H1 (cell line): ENCODE measurements around the gene GEMIN7. TPM values are rescaled to one million over a fixed set of nuclear protein-coding genes. Genes with fewer than 3 reads are reported as not detected.

Experiments
- CTCF ChIA-PET: fragments of 300-600 bp; sonication (Branson Sonifier 250); formaldehyde crosslinking; loops from one replicate; lab custom pipeline; 2021; ENCODE audit not compliant: partially characterized antibody; lab: Charles Lee
- POLR2A ChIA-PET: fragments of 300-600 bp; sonication (Branson Sonifier 250); formaldehyde crosslinking; loops from one replicate; lab custom pipeline; 2021; ENCODE audit warnings: inconsistent platforms; ENCODE audit not compliant: partially characterized antibody; lab: Charles Lee
- DNase-seq, 2 experiments: peaks; one replicate each; pipeline versions ENCODE4 v3.0.0 to v3.0.0-alpha.2; 2010 to 2022; ENCODE audit warnings: low spot score in 2 of 2, low read depth in 1 of 2, mixed read lengths in 1 of 2
- FAIRE-seq: peaks from 2 replicates; lab custom pipeline; 2011; peaks lifted over from hg19 to GRCh38; lab: Jason Lieb, UNC
- H2AFZ ChIP-seq: 2 replicates; pipeline ENCODE4 v1.8.1; 2012; ENCODE audit warnings: low read length, inconsistent platforms
- H2AK5ac ChIP-seq: 2 replicates; pipeline ENCODE4 v1.6.1; 2013; ENCODE audit warnings: low read depth, low read length
- H2BK120ac ChIP-seq: replicated peaks from 2 replicates; pipeline ENCODE3; 2013; ENCODE audit warnings: low read depth, low read length, inconsistent platforms
- H2BK12ac ChIP-seq: 2 replicates; pipeline ENCODE4 v1.6.1; 2013; ENCODE audit warnings: low read depth, low read length
- H2BK15ac ChIP-seq: 2 replicates; pipeline ENCODE4 v1.6.1; 2013; ENCODE audit warnings: low read length
- H2BK20ac ChIP-seq: 2 replicates; pipeline ENCODE4 v1.6.1; 2013; ENCODE audit warnings: low read length
- H2BK5ac ChIP-seq: 2 replicates; pipeline ENCODE4 v1.6.1; 2013; ENCODE audit warnings: low read depth, low read length
- H3K14ac ChIP-seq: 2 replicates; pipeline ENCODE4 v1.6.1; 2013; ENCODE audit warnings: inconsistent platforms; ENCODE audit not compliant: insufficient read length
- H3K18ac ChIP-seq: 2 replicates; pipeline ENCODE4 v1.6.1; 2013; ENCODE audit warnings: low read length; ENCODE audit errors: extremely low read depth
- H3K23ac ChIP-seq: 2 replicates; pipeline ENCODE4 v1.6.1; 2013; ENCODE audit warnings: inconsistent platforms; ENCODE audit not compliant: insufficient read length
- H3K23me2 ChIP-seq: 2 replicates; pipeline ENCODE4 v1.6.1; 2013; ENCODE audit warnings: low read depth, low read length
- H3K27ac ChIP-seq: 2 replicates; pipeline ENCODE4 v1.6.1; 2011; ENCODE audit warnings: low read depth, low read length, inconsistent platforms
- H3K27me3 ChIP-seq, 4 experiments: replicated peaks in 1 of 4; 1 replicate in 1 of 4; 2 replicates in 3 of 4; pipeline versions ENCODE4 v1.6.1 to v1.8.1; 2011 to 2013; ENCODE audit warnings: low read length in 3 of 4, mild to moderate bottlenecking in 3 of 4, inconsistent platforms in 2 of 4, mixed read lengths in 2 of 4, moderate library complexity in 1 of 4; ENCODE audit not compliant: control insufficient read depth in 3 of 4, insufficient read depth in 3 of 4; ENCODE audit errors: extremely low read depth in 1 of 4
- H3K36me3 ChIP-seq, 4 experiments: 2 replicates each; pipeline versions ENCODE4 v1.6.1 to v1.8.1; 2011 to 2013; ENCODE audit warnings: mild to moderate bottlenecking in 4 of 4, low read length in 3 of 4, moderate library complexity in 2 of 4, control low read depth in 1 of 4, inconsistent platforms in 1 of 4; ENCODE audit not compliant: insufficient read depth in 4 of 4, control insufficient read depth in 2 of 4
- H3K4ac ChIP-seq: replicated peaks from 2 replicates; pipeline ENCODE3; 2013; ENCODE audit warnings: low read length, low read depth, mixed read lengths, inconsistent platforms; ENCODE audit not compliant: insufficient read length
- H3K4me1 ChIP-seq, 4 experiments: replicated peaks in 1 of 4; 1 replicate in 1 of 4; 2 replicates in 3 of 4; pipeline versions ENCODE4 v1.6.1 to v1.8.1; 2011 to 2013; ENCODE audit warnings: low read length in 3 of 4, inconsistent platforms in 2 of 4, mixed read lengths in 1 of 4; ENCODE audit not compliant: insufficient read depth in 4 of 4, control insufficient read depth in 3 of 4
- H3K4me2 ChIP-seq, 2 experiments: 2 replicates each; pipeline versions ENCODE4 v1.6.1 to v1.8.1; 2011 to 2013; ENCODE audit warnings: low read depth in 2 of 2, low read length in 2 of 2, control low read depth in 1 of 2, inconsistent platforms in 1 of 2, mild to moderate bottlenecking in 1 of 2; ENCODE audit not compliant: insufficient read depth in 1 of 2
- H3K4me3 ChIP-seq, 4 experiments: fragments of 200-600, 300-600 bp in 1 of 4; sonication (generic), shearing (Covaris generic), sonication (Bioruptor Twin) in 1 of 4; 2 replicates each; pipeline versions ENCODE4 v1.5.1 to v1.8.1; 2011 to 2016; ENCODE audit warnings: low read length in 4 of 4, low read depth in 3 of 4, control low read depth in 2 of 4, inconsistent platforms in 2 of 4, mild to moderate bottlenecking in 2 of 4, mixed read lengths in 1 of 4, moderate library complexity in 1 of 4; ENCODE audit not compliant: insufficient read depth in 2 of 4; ENCODE audit errors: extremely low read depth in 1 of 4
- H3K56ac ChIP-seq: replicated peaks from 2 replicates; pipeline ENCODE3; 2013; ENCODE audit warnings: low read depth, mild to moderate bottlenecking, mixed read lengths, low read length, inconsistent platforms; ENCODE audit not compliant: insufficient read length
- H3K79me1 ChIP-seq: 2 replicates; pipeline ENCODE4 v1.6.1; 2013; ENCODE audit warnings: low read depth, low read length, control low read depth
- H3K79me2 ChIP-seq, 2 experiments: 2 replicates each; pipeline versions ENCODE4 v1.6.1 to v1.8.1; 2012 to 2013; ENCODE audit warnings: low read length in 2 of 2, mild to moderate bottlenecking in 2 of 2, inconsistent platforms in 1 of 2; ENCODE audit not compliant: insufficient read depth in 2 of 2, control insufficient read depth in 1 of 2
- H3K9ac ChIP-seq, 4 experiments: replicated peaks in 1 of 4; 1 replicate in 1 of 4; 2 replicates in 3 of 4; pipeline versions ENCODE4 v1.6.1 to v1.8.1; 2011 to 2013; ENCODE audit warnings: low read depth in 3 of 4, low read length in 3 of 4, control low read depth in 2 of 4, mild to moderate bottlenecking in 2 of 4, moderate library complexity in 2 of 4, inconsistent platforms in 1 of 4; ENCODE audit errors: extremely low read depth in 1 of 4
- H3K9me3 ChIP-seq, 2 experiments: 2 replicates each; pipeline versions ENCODE4 v1.6.1 to v1.8.1; 2012 to 2013; ENCODE audit warnings: mild to moderate bottlenecking in 2 of 2, moderate library complexity in 2 of 2, control low read depth in 1 of 2, inconsistent platforms in 1 of 2, low read depth in 1 of 2, low read length in 1 of 2, mixed read lengths in 1 of 2; ENCODE audit not compliant: insufficient read depth in 2 of 2
- H4K20me1 ChIP-seq, 2 experiments: replicated peaks in 1 of 2; 2 replicates each; pipeline versions ENCODE3 to v1.8.1; 2011 to 2013; ENCODE audit warnings: inconsistent platforms in 2 of 2, low read length in 2 of 2, mild to moderate bottlenecking in 1 of 2; ENCODE audit not compliant: insufficient read depth in 2 of 2, control insufficient read depth in 1 of 2
- H4K5ac ChIP-seq: 2 replicates; pipeline ENCODE4 v1.6.1; 2013; ENCODE audit warnings: low read length, low read depth, mixed read lengths, inconsistent platforms; ENCODE audit not compliant: insufficient read length
- H4K8ac ChIP-seq: 2 replicates; pipeline ENCODE4 v1.8.0; 2013; ENCODE audit warnings: mild to moderate bottlenecking, moderate library complexity, low read length, inconsistent platforms; ENCODE audit not compliant: insufficient read depth; ENCODE audit errors: extremely low read depth
- H4K91ac ChIP-seq: replicated peaks from 2 replicates; pipeline ENCODE3; 2013; ENCODE audit warnings: low read length, mixed read lengths, inconsistent platforms; ENCODE audit not compliant: insufficient read length
- BCL11A ChIP-seq, 2 experiments: IDR thresholded peaks; one replicate each; pipeline ENCODE4 v1.6.1; 2011; ENCODE audit warnings: low read depth in 2 of 2, low read length in 2 of 2, mild to moderate bottlenecking in 2 of 2
- EZH2 ChIP-seq: fragments of 200-600 bp; sonication (generic); IDR thresholded peaks from 2 replicates; pipeline ENCODE4 v1.7.1; 2012; ENCODE audit warnings: low read depth, mild to moderate bottlenecking, moderate library complexity, low read length, inconsistent platforms; ENCODE audit not compliant: severe bottlenecking
- JUN ChIP-seq: IDR thresholded peaks from 2 replicates; pipeline ENCODE4 v1.6.1; 2011; ENCODE audit warnings: low read depth, mild to moderate bottlenecking, improper control_type of control experiment, low read length
- KDM5A ChIP-seq: fragments of 200-600 bp; IDR thresholded peaks from 2 replicates; pipeline ENCODE4 v1.7.1; 2012; ENCODE audit warnings: mild to moderate bottlenecking, low read length, inconsistent platforms, mixed read lengths
- POLR2AphosphoS5 ChIP-seq: IDR thresholded peaks from 2 replicates; pipeline ENCODE4 v1.6.1; 2011; ENCODE audit warnings: low read depth, low read length
- RAD21 ChIP-seq, 2 experiments: IDR thresholded peaks in 1 of 2; conservative IDR thresholded peaks in 1 of 2; 2 replicates each; pipeline ENCODE4 v1.6.1; 2011; ENCODE audit warnings: low read depth in 2 of 2, low read length in 2 of 2, improper control_type of control experiment in 1 of 2, inconsistent platforms in 1 of 2, mild to moderate bottlenecking in 1 of 2, moderate library complexity in 1 of 2
- ZNF274 ChIP-seq: IDR thresholded peaks from 2 replicates; pipeline ENCODE4 v1.7.0; 2012; ENCODE audit warnings: low read length, borderline replicate concordance; ENCODE audit errors: extremely low read depth
- WGBS, 2 experiments: shearing (Covaris generic) in 1 of 2; methylation state at CpG; one replicate each; pipeline versions ENCODE4 v1.1.6 to v1.1.7; 2013 to 2015; ENCODE audit warnings: low lambda C conversion rate in 2 of 2, mixed read lengths in 2 of 2, inconsistent platforms in 1 of 2, low coverage in 1 of 2, missing lambda C conversion rate in 1 of 2; ENCODE audit not compliant: insufficient replicate concordance in 2 of 2, insufficient coverage in 1 of 2, insufficient read length in 1 of 2; ENCODE audit errors: extremely low coverage in 1 of 2, missing lambda C conversion rate in 1 of 2; 5-methylcytosine and 5-hydroxymethylcytosine counted together
- polyA plus RNA-seq, 7 experiments: library from polyadenylated mRNA; depleted of rRNA in 3 of 7; stranded (reverse) in 5 of 7; unstranded in 2 of 7; fragments of >200 nt in 5 of 7; fragments of 200-250 nt in 2 of 7; gene quantifications; 1 replicate in 5 of 7; 2 replicates in 1 of 7; 4 replicates in 1 of 7; pipeline versions ENCODE4 v1.2.1 to v1.2.3, GENCODE V29; 2011 to 2013; ENCODE audit warnings: missing spikeins in 2 of 7, mixed read lengths in 2 of 7
- total RNA-seq: library from RNA; stranded (reverse); fragmentation: NEBNext Ultra II Directional; extraction: Animal tissue kit (Norgen Biotek cat#: 25700); gene quantifications from 2 replicates; pipeline ENCODE4 v1.2.1, GENCODE V29; 2021

Gene GEMIN7
- total and polyA plus RNA-seq, 2 of the 8 experiments (the other 6 are each of a cell fraction or from before 2014, with no cell fraction given): 48.0 to 91.6 TPM

DNA sequence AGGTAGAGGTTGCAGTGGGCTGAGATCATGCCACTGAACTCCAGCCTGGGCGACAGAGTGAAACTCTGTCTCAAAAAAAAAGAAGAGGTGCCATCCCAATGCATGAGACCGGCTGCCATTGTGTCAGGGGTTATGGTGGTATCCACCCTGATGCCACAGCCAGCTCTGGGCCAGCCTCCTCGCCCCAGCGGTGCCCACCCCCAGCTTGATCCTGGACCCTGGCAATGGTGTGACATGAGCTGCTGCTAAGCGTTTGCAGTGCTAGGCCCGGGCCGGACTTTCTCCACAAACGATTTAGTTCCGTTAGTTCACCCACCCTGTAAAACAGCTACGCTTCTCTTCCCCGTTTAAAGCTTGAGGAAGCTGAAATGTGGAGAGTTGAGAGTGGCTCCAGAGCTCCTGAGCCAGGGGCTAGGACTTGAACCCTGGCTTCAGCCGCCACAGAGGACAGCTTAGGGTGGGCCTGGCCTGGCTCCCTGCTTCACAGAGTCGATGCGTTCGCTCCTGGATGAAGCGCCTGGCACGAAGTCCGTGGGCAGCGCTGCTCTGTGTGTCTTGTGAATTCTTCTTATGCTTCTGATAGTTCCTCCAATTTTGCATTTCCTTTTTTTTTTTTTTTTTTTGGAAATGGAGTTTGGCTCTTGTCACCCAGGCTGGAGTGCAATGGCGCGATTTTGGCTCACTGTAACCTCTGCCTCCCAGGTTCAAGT, 56.3 kb downstream of the GEMIN7 start:
- Histone ChIP-seq H3K27me3 (no peaks in the 10 kb centered on the region; a peak in 1 of 7 replicates), H3K9ac (no peak overlapping the region), H2BK120ac (no peak overlapping the region), H3K18ac (no peak overlapping the region), H3K23ac (no peak overlapping the region), H2BK15ac (no peak overlapping the region), H3K36me3 (no peaks in the 10 kb centered on the region), H4K8ac (peak overlapping the region; percentile 1; the same call in 1 of the 2 replicates), H3K9me3 (no peaks in the 10 kb centered on the region), H2BK12ac (no peak overlapping the region; the same call in 1 of the 2 replicates), H3K4me2 (no peak overlapping the region), H2AK5ac (peak overlapping the region; percentile 65; the same call in 1 of the 2 replicates), H4K20me1 (peaks cover 13% of the 10 kb centered on the region in 2 experiments), H3K56ac (no peak overlapping the region), H3K79me2 (peaks cover 0 to 31% of the 10 kb centered on the region in 2 experiments; a peak in 1 of 4 replicates), H3K4me1 (peaks cover 0 to 25% (median 12%) of the 10 kb centered on the region in 4 experiments; a peak in 5 of 7 replicates), H3K23me2 (no peaks in the 10 kb centered on the region), H3K14ac (no peak overlapping the region), H2BK5ac (0 out of 2 replicates have a peak overlapping the region, but pooled peaks have one; percentile 75), H3K27ac (no peak overlapping the region), H4K5ac (no peak overlapping the region), H3K79me1 (peaks cover 25% of the 10 kb centered on the region), H2BK20ac (no peak overlapping the region), H4K91ac (no peak overlapping the region), H3K4ac (no peak overlapping the region), H2AFZ (no peak overlapping the region), H3K4me3 (no peak overlapping the region)
- no peak for DNase-seq
- WGBS, 2 experiments: 94% methylated on average over 19 of the region's 21 CpGs; no CpG with 5 or more reads in 1 of the 2 experiments
- CTCF ChIA-PET: interaction anchor here (0.6 to 4.2 kb wide), 9 partner anchors 10 to 99 kb away, joined by 3 to 27 read pairs (median 5); no protein-coding TSS in a partner anchor
- POLR2A ChIA-PET: interaction anchor here (0.7 to 2.0 kb wide), 6 partner anchors 10 to 57 kb away, joined by 3 to 7 read pairs (median 3); no protein-coding TSS in a partner anchor
- no peak for TF ChIP-seq KDM5A
- TF ChIP-seq POLR2AphosphoS5: no peak
- TF ChIP-seq BCL11A (IDR thresholded peaks at IDR 0.05; ENCODE audit: low read depth in 2 of 2, low read length in 2 of 2): no peak
- TF ChIP-seq EZH2: no peak
- no peak for TF ChIP-seq JUN
- no peak for TF ChIP-seq RAD21 (IDR thresholded peaks at IDR 0.05 in 1 of 2, conservative IDR thresholded peaks at IDR 0.05 in 1 of 2; ENCODE audit: low read depth in 2 of 2, low read length in 2 of 2)
- no peak for TF ChIP-seq ZNF274
- FAIRE-seq: no peak
